NCI-H1930 (cell line): ENCODE results near the gene AMFR.

ENCODE experiments used
- DNase-seq, 2 experiments: peaks; one replicate each; lab custom pipeline; 2025; lab: John Stamatoyannopoulos, UW

The AMFR gene

GRCh38 chr16:56362706-56363105 is 62.6 kb downstream of the AMFR start:
- no peak for DNase-seq

GRCh38 chr16:56362057-56362655 is 63.2 kb downstream of the AMFR start:
- DNase-seq: no peak

- no peak for DNase-seq
These were observed 65.0 kb downstream of the AMFR start for GRCh38 chr16:56360117-56361008.

GRCh38 chr16:56357765-56358322 is 67.5 kb downstream of the AMFR start:
- DNase-seq: no peak

GRCh38 chr16:56357241-56357764 is 68.0 kb downstream of the AMFR start:
- DNase-seq: no peak

- no peak for DNase-seq
These were observed 68.8 kb downstream of the AMFR start for GRCh38 chr16:56356276-56357240.

GRCh38 chr16:56355786-56356275 is 69.5 kb downstream of the AMFR start:
- DNase-seq: no peak

- no peak for DNase-seq
These were observed 70.1 kb downstream of the AMFR start for GRCh38 chr16:56355221-56355620.

GRCh38 chr16:56354746-56355145 is 70.6 kb downstream of the AMFR start:
- no peak for DNase-seq

GRCh38 chr16:56354016-56354415 is 71.3 kb downstream of the AMFR start:
- no peak for DNase-seq

GRCh38 chr16:56353054-56353921 is 72.1 kb downstream of the AMFR start:
- DNase-seq: no peak

- DNase-seq: no peak
These were observed 72.8 kb downstream of the AMFR start for GRCh38 chr16:56352351-56353053.

GRCh38 chr16:56351481-56351880 is 73.9 kb downstream of the AMFR start:
- DNase-seq: no peak

- DNase-seq: no peak
These were observed 74.6 kb downstream of the AMFR start for GRCh38 chr16:56350491-56351405.

- no peak for DNase-seq
These were observed 75.6 kb downstream of the AMFR start for GRCh38 chr16:56349711-56350161.

- DNase-seq: no peak
These were observed 76.3 kb downstream of the AMFR start for GRCh38 chr16:56349086-56349415.

GRCh38 chr16:56348168-56349085 is 76.9 kb downstream of the AMFR start:
- no peak for DNase-seq

- no peak for DNase-seq
These were observed 77.7 kb downstream of the AMFR start for GRCh38 chr16:56347670-56348069.
